SKM-1 (cell line): Measurements from ENCODE around the gene TNFRSF8.
"Not testable (repeated sequence)": the region's sequence is repeated elsewhere in the genome, so short reads cannot be mapped to it uniquely, and the experiment has no call there.

Experiments
- DNase-seq: peaks from one replicate; lab custom pipeline; 2025; ENCODE audit not compliant: unreplicated experiment; lab: John Stamatoyannopoulos, UW

Gene TNFRSF8

GRCh38 chr1:12038356-12039163, 24.5 kb upstream of the TNFRSF8 start:
- DNase-seq: no peak

GRCh38 chr1:12039164-12039525, 24.0 kb upstream of the TNFRSF8 start:
- DNase-seq: no peak

- DNase-seq: not testable (repeated sequence)
Measured at GRCh38 chr1:12039824-12040456, 23.2 kb upstream of the TNFRSF8 start.

GRCh38 chr1:12040457-12041051, 22.5 kb upstream of the TNFRSF8 start:
- no peak for DNase-seq

GRCh38 chr1:12044187-12044877, 18.8 kb upstream of the TNFRSF8 start:
- DNase-seq: not testable (repeated sequence)

GRCh38 chr1:12046749-12047119, 16.4 kb upstream of the TNFRSF8 start:
- DNase-seq: no peak

- DNase-seq: no peak
Measured at GRCh38 chr1:12047120-12047876, 15.8 kb upstream of the TNFRSF8 start.

GRCh38 chr1:12048372-12048771, 14.7 kb upstream of the TNFRSF8 start:
- DNase-seq: no peak

- no peak for DNase-seq
Measured at GRCh38 chr1:12049616-12050015, 13.5 kb upstream of the TNFRSF8 start.

- DNase-seq: no peak
Measured at GRCh38 chr1:12051361-12051760, 11.7 kb upstream of the TNFRSF8 start.

GRCh38 chr1:12052008-12052573, 11.0 kb upstream of the TNFRSF8 start:
- no peak for DNase-seq

- no peak for DNase-seq
Measured at GRCh38 chr1:12052997-12053686, 10.0 kb upstream of the TNFRSF8 start.

GRCh38 chr1:12053752-12054548, 9.2 kb upstream of the TNFRSF8 start:
- DNase-seq: no peak

- DNase-seq: no peak
Measured at GRCh38 chr1:12055259-12055658, 7.8 kb upstream of the TNFRSF8 start.

- DNase-seq: no peak
Measured at GRCh38 chr1:12056331-12056841, 6.7 kb upstream of the TNFRSF8 start.

GRCh38 chr1:12057382-12057781, 5.7 kb upstream of the TNFRSF8 start:
- DNase-seq: no peak

- DNase-seq: no peak
Measured at GRCh38 chr1:12057940-12058687, 5.0 kb upstream of the TNFRSF8 start.

GRCh38 chr1:12059226-12059625, 3.9 kb upstream of the TNFRSF8 start:
- DNase-seq: no peak
